Measurements from ENCODE around the gene MGAT4C.

- TF ChIP-seq CTCF (IDR thresholded peaks at IDR 0.05; ENCODE audit: poor library complexity) (no peak), EZH2phosphoT487 (IDR thresholded peaks at IDR 0.05; ENCODE audit: low read depth, severe bottlenecking, unreplicated experiment) (no peak), EZH2 (IDR thresholded peaks at IDR 0.05; ENCODE audit: borderline replicate concordance) (no peak)
These were observed 68.0 kb downstream of the MGAT4C start for GRCh38 chr12:86188226-86188625.

All from hepatocyte (in vitro differentiated cells).